Endothelial cell of umbilical vein (primary cell): Measurements from ENCODE around the gene FOCAD. TPM values are rescaled to one million over a fixed set of nuclear protein-coding genes. Genes with fewer than 3 reads are reported as not detected.

Source experiments
- BruUV-seq: library from RNA; stranded (reverse); fragments of 400-500 nt; replicated peaks from 2 replicates; lab custom pipeline; 2021; lab: Mats Ljungman, UMichigan
- CTCF ChIA-PET: fragments of 300-600, 350-600 bp; sonication (Branson Sonifier 250); formaldehyde crosslinking; loops from one replicate; lab custom pipeline; 2021; ENCODE audit warnings: antibody characterized with exemption, inconsistent platforms; lab: Charles Lee
- POLR2A ChIA-PET: fragments of 300-600, 350-600 bp; sonication (Branson Sonifier 250); formaldehyde crosslinking; loops from one replicate; lab custom pipeline; 2021; ENCODE audit warnings: antibody characterized with exemption, inconsistent platforms; lab: Charles Lee
- DNase-seq: peaks from one replicate; pipeline ENCODE4 v3.0.0-alpha.2; 2011; ENCODE audit warnings: low read depth, low spot score
- FAIRE-seq: peaks from 2 replicates; lab custom pipeline; 2011; peaks lifted over from hg19 to GRCh38; lab: Jason Lieb, UNC
- H2AFZ ChIP-seq: 2 replicates; pipeline ENCODE4 v1.6.0; 2012; ENCODE audit warnings: low read depth, low read length, control low read depth, inconsistent platforms
- H3K27ac ChIP-seq: 2 replicates; pipeline ENCODE4 v1.5.1; 2011; ENCODE audit warnings: low read depth, mild to moderate bottlenecking, control low read depth, low read length, moderate library complexity; ENCODE audit not compliant: insufficient read depth
- H3K27me3 ChIP-seq, 2 experiments: 2 replicates each; pipeline versions ENCODE4 v1.6.0 to v1.6.1; 2011; ENCODE audit warnings: low read length in 2 of 2, mixed read lengths in 1 of 2; ENCODE audit not compliant: control insufficient read depth in 2 of 2, insufficient read depth in 2 of 2
- H3K36me3 ChIP-seq, 2 experiments: 2 replicates in 1 of 2; 3 replicates in 1 of 2; pipeline ENCODE4 v1.5.1; 2011; ENCODE audit warnings: low read length in 2 of 2, mild to moderate bottlenecking in 1 of 2, moderate library complexity in 1 of 2; ENCODE audit not compliant: control insufficient read depth in 2 of 2, insufficient read depth in 2 of 2; ENCODE audit errors: extremely low read depth in 1 of 2
- H3K4me1 ChIP-seq: 3 replicates; pipeline ENCODE4 v1.5.1; 2011; ENCODE audit warnings: mild to moderate bottlenecking, low read length; ENCODE audit not compliant: control insufficient read depth, insufficient read depth; ENCODE audit errors: extremely low read depth
- H3K4me2 ChIP-seq: 2 replicates; pipeline ENCODE4 v1.6.1; 2011; ENCODE audit warnings: low read length, control low read depth, mixed read lengths; ENCODE audit not compliant: insufficient read depth
- H3K4me3 ChIP-seq, 3 experiments: fragments of 200-600 bp in 1 of 3; sonication (generic), shearing (Covaris generic) in 1 of 3; replicated peaks in 1 of 3; 2 replicates each; pipeline ENCODE4 v1.5.1; 2011 to 2016; ENCODE audit warnings: control low read depth in 3 of 3, low read length in 3 of 3, mild to moderate bottlenecking in 2 of 3, inconsistent platforms in 1 of 3, low read depth in 1 of 3, moderate library complexity in 1 of 3; ENCODE audit not compliant: insufficient read depth in 1 of 3
- H3K79me2 ChIP-seq: 2 replicates; pipeline ENCODE4 v1.6.0; 2012; ENCODE audit warnings: low read length, inconsistent platforms; ENCODE audit not compliant: control insufficient read depth, insufficient read depth
- H3K9ac ChIP-seq: replicated peaks from 2 replicates; pipeline ENCODE3; 2011; ENCODE audit warnings: low read length, control low read depth; ENCODE audit not compliant: insufficient read depth; ENCODE audit errors: extremely low read depth
- H3K9me1 ChIP-seq: replicated peaks from 3 replicates; pipeline ENCODE4 v1.6.0; 2011; ENCODE audit warnings: mild to moderate bottlenecking, low read length; ENCODE audit not compliant: control insufficient read depth, insufficient read depth; ENCODE audit errors: extremely low read depth
- H3K9me3 ChIP-seq: replicated peaks from 2 replicates; pipeline ENCODE4 v1.5.1; 2012; ENCODE audit warnings: low read length, inconsistent platforms; ENCODE audit not compliant: control insufficient read depth, insufficient read depth
- H4K20me1 ChIP-seq: replicated peaks from 2 replicates; pipeline ENCODE3; 2011; ENCODE audit warnings: mild to moderate bottlenecking, low read length; ENCODE audit not compliant: control insufficient read depth, insufficient read depth; ENCODE audit errors: extremely low read depth
- CTCF ChIP-seq, 2 donors: IDR thresholded peaks; 1 replicate in 1 of 2; 2 replicates in 1 of 2; pipeline ENCODE4 v1.5.1; 2011; ENCODE audit warnings: low read length in 2 of 2, mild to moderate bottlenecking in 2 of 2, moderate library complexity in 2 of 2, control low read depth in 1 of 2, inconsistent platforms in 1 of 2, low read depth in 1 of 2; ENCODE audit not compliant: insufficient read depth in 1 of 2; ENCODE audit errors: extremely low read depth in 1 of 2
- EZH2 ChIP-seq: IDR thresholded peaks from 2 replicates; pipeline ENCODE4 v1.6.1; 2012; ENCODE audit warnings: borderline replicate concordance, low read depth, mild to moderate bottlenecking, moderate library complexity, low read length, inconsistent platforms; ENCODE audit not compliant: severe bottlenecking
- GATA2 ChIP-seq: IDR thresholded peaks from 2 replicates; pipeline ENCODE4 v1.7.0; 2011; ENCODE audit warnings: low read depth, mild to moderate bottlenecking, moderate library complexity, mixed read lengths, low read length; ENCODE audit not compliant: insufficient read length, insufficient read depth
- MAX ChIP-seq: IDR thresholded peaks from 2 replicates; pipeline ENCODE4 v1.6.1; 2011; ENCODE audit not compliant: insufficient read depth, insufficient read length
- MYC ChIP-seq: IDR thresholded peaks from one replicate; pipeline ENCODE4 v1.6.1; 2011; ENCODE audit warnings: mild to moderate bottlenecking, low read depth, low read length
- POLR2AphosphoS5 ChIP-seq: IDR thresholded peaks from 2 replicates; pipeline ENCODE4 v1.6.1; 2012; ENCODE audit warnings: low read depth, mild to moderate bottlenecking, control low read depth, low read length, moderate library complexity; ENCODE audit not compliant: insufficient read depth
- dilution Hi-C: fragments of 300-500 bp; cut with MboI; formaldehyde crosslinking; loops from one replicate; pipeline ENCODE4 v1.15.0; 2019; ENCODE audit warnings: low sequenced_read_pairs; ENCODE audit not compliant: extremely low pct_ligation_motif_present
- intact Hi-C: fragments of 100-400 bp; cut with micrococcal nuclease; formaldehyde crosslinking; loops from one replicate; pipeline ENCODE4 v1.10.0; 2022
- polyA plus RNA-seq, 4 experiments: library from polyadenylated mRNA; depleted of rRNA in 3 of 4; stranded (reverse) in 3 of 4; unstranded in 1 of 4; fragments of >200 nt; gene quantifications; 2 replicates each; pipeline versions ENCODE4 v1.2.1 to v1.2.3, GENCODE V29; 2011 to 2012; ENCODE audit warnings: missing spikeins in 1 of 4
- total RNA-seq: library from RNA; stranded (reverse); gene quantifications from 2 replicates; pipeline ENCODE4 v1.2.3, GENCODE V29; 2021

FOCAD gene
- total and polyA plus RNA-seq, 2 donors (not counting 3 experiments of a cell fraction or from before 2014, with no cell fraction given): 26.7 to 66.9 TPM

GRCh38 chr9:20784196-20784595, 100.1 kb downstream of the FOCAD start:
- CTCF ChIA-PET: interaction anchor here (1.0 to 1.1 kb wide), 2 partner anchors 101 to 160 kb away, joined by 3 to 4 read pairs; no protein-coding TSS in a partner anchor
- dilution Hi-C loops: no loop called here
- H4K20me1 ChIP-seq: peaks cover 3% of the 10 kb centered on the region
- intact Hi-C loops: no loop called here
- H3K4me1 ChIP-seq: no peaks in the 10 kb centered on the region
- H3K4me2 ChIP-seq: no peak overlapping the region
- no peaks in the 10 kb centered on the region for H3K27me3 ChIP-seq
- H3K9me3 ChIP-seq: no peaks in the 10 kb centered on the region
- no peaks in the 10 kb centered on the region for H3K9me1 ChIP-seq
- POLR2A ChIA-PET: interaction anchor here (1.2 kb wide), 1 partner anchor 100 kb away, joined by 3 read pairs; the partner anchor contains the start of gene FOCAD
- H3K9ac ChIP-seq: no peak overlapping the region
- TF ChIP-seq MYC (no peak), POLR2AphosphoS5 (no peak), EZH2 (no peak), CTCF (IDR thresholded peaks at IDR 0.05; ENCODE audit: extremely low read depth in 1 of 2, insufficient read depth in 1 of 2, low read depth in 1 of 2, low read length in 2 of 2) (no peak), MAX (no peak), GATA2 (no peak)
- H3K27ac ChIP-seq: no peak overlapping the region
- FAIRE-seq (no peak), DNase-seq (no peak)
- BruUV-seq: no TSS peak
- H3K79me2 ChIP-seq: no peaks in the 10 kb centered on the region
- H2AFZ ChIP-seq: no peak overlapping the region
- H3K4me3 ChIP-seq: no peak overlapping the region
- H3K36me3 ChIP-seq: no peaks in the 10 kb centered on the region
